ENCODE data around the gene TSPAN11. TPM values are rescaled to one million over a fixed set of nuclear protein-coding genes. Genes with fewer than 3 reads are reported as not detected.

TSPAN11 gene
- total RNA-seq, 1 donor from 2014 or later, result 12.4 TPM

DNA sequence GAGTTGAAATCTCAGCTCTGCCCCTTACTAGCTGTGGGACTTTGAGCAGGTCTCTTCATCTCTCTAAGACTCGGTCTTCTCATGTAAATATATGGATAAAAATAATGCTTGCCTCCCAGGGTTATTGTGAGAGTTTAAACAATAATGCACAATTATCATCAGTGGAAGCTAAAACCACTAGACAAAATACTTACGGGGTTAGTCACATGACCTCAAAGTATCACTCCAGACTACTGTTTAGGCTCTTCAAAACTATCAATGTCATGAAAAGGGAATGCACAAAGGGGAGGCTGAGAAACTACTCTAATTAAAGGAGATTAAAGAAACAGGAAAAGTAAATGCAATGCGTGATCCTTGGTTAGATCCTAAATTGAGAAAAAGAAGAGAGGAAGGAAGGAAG is 24.5 kb upstream of the TSPAN11 start:
- Histone ChIP-seq H2AFZ (ENCODE audit: low read depth, low read length) (no peak overlapping the region), H3K27me3 (ENCODE audit: insufficient read depth, low read length) (peaks cover 2% of the 10 kb centered on the region), H3K36me3 (ENCODE audit: insufficient read depth, low read length) (no peaks in the 10 kb centered on the region), H3K4me1 (ENCODE audit: insufficient read depth, low read length) (no peaks in the 10 kb centered on the region), H3K27ac (ENCODE audit: low read depth, low read length) (no peak overlapping the region), H4K20me1 (ENCODE audit: insufficient read depth, low read length) (no peaks in the 10 kb centered on the region), H3K9me3 (ENCODE audit: insufficient read depth, low read depth, low read length) (no peaks in the 10 kb centered on the region), H3K4me3 (ENCODE audit: insufficient read depth, low read depth, low read length) (no peak overlapping the region), H3K4me2 (ENCODE audit: low read length) (no peak overlapping the region), H3K79me2 (ENCODE audit: insufficient read depth, low read length) (no peaks in the 10 kb centered on the region), H3K9ac (ENCODE audit: low read length) (no peak overlapping the region)
- Mint-ChIP-seq H3K4me3 (ENCODE audit: unreplicated experiment) (no peak overlapping the region), H3K27me3 (ENCODE audit: low read depth, unreplicated experiment) (peaks cover 4% of the 10 kb centered on the region), H3K27ac (ENCODE audit: unreplicated experiment) (no peak overlapping the region), H3K9me3 (ENCODE audit: unreplicated experiment) (no peaks in the 10 kb centered on the region), H3K4me1 (ENCODE audit: low read depth, unreplicated experiment) (peaks cover 2% of the 10 kb centered on the region), H3K36me3 (ENCODE audit: low read depth, unreplicated experiment) (no peaks in the 10 kb centered on the region)
- TF ChIP-seq EZH2 (IDR thresholded peaks at IDR 0.05; ENCODE audit: insufficient read depth, low read length), result no peak
- TF ChIP-seq, protein P1, sequence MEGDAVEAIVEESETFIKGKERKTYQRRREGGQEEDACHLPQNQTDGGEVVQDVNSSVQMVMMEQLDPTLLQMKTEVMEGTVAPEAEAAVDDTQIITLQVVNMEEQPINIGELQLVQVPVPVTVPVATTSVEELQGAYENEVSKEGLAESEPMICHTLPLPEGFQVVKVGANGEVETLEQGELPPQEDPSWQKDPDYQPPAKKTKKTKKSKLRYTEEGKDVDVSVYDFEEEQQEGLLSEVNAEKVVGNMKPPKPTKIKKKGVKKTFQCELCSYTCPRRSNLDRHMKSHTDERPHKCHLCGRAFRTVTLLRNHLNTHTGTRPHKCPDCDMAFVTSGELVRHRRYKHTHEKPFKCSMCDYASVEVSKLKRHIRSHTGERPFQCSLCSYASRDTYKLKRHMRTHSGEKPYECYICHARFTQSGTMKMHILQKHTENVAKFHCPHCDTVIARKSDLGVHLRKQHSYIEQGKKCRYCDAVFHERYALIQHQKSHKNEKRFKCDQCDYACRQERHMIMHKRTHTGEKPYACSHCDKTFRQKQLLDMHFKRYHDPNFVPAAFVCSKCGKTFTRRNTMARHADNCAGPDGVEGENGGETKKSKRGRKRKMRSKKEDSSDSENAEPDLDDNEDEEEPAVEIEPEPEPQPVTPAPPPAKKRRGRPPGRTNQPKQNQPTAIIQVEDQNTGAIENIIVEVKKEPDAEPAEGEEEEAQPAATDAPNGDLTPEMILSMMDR (IDR thresholded peaks at IDR 0.05; ENCODE audit: insufficient read depth, low read depth, low read length), result no peak
- peak; percentile 29 for DNase-seq (ENCODE audit: low read depth)
- no peak for FAIRE-seq

- Histone ChIP-seq H3K27me3 (ENCODE audit: insufficient read depth, low read length) (peaks cover 2% of the 10 kb centered on the region), H4K20me1 (ENCODE audit: insufficient read depth, low read length) (no peaks in the 10 kb centered on the region), H3K4me2 (ENCODE audit: low read length) (no peak overlapping the region), H3K4me1 (ENCODE audit: insufficient read depth, low read length) (no peaks in the 10 kb centered on the region), H3K9me3 (ENCODE audit: insufficient read depth, low read depth, low read length) (no peaks in the 10 kb centered on the region), H2AFZ (ENCODE audit: low read depth, low read length) (no peak overlapping the region), H3K4me3 (ENCODE audit: insufficient read depth, low read depth, low read length) (no peak overlapping the region), H3K36me3 (ENCODE audit: insufficient read depth, low read length) (no peaks in the 10 kb centered on the region), H3K27ac (ENCODE audit: low read depth, low read length) (no peak overlapping the region), H3K79me2 (ENCODE audit: insufficient read depth, low read length) (no peaks in the 10 kb centered on the region), H3K9ac (ENCODE audit: low read length) (no peak overlapping the region)
- H3K27ac Mint-ChIP-seq (ENCODE audit: unreplicated experiment), result no peak overlapping the region
- H3K4me1 Mint-ChIP-seq (ENCODE audit: low read depth, unreplicated experiment), result peaks cover 2% of the 10 kb centered on the region
- H3K9me3 Mint-ChIP-seq (ENCODE audit: unreplicated experiment), result no peaks in the 10 kb centered on the region
- no peaks in the 10 kb centered on the region for H3K36me3 Mint-ChIP-seq (ENCODE audit: low read depth, unreplicated experiment)
- FAIRE-seq (no peak), DNase-seq (ENCODE audit: low read depth) (no peak)
- H3K4me3 Mint-ChIP-seq (ENCODE audit: unreplicated experiment), result no peak overlapping the region
- peaks cover 4% of the 10 kb centered on the region for H3K27me3 Mint-ChIP-seq (ENCODE audit: low read depth, unreplicated experiment)
- TF ChIP-seq, protein P1 (IDR thresholded peaks at IDR 0.05; ENCODE audit: insufficient read depth, low read depth, low read length), result no peak
- no peak for TF ChIP-seq EZH2 (IDR thresholded peaks at IDR 0.05; ENCODE audit: insufficient read depth, low read length)
Measured at GRCh38 chr12:30902596-30902995, 24.0 kb upstream of the TSPAN11 start.

GRCh38 chr12:30905463-30906009 is 21.0 kb upstream of the TSPAN11 start:
- Mint-ChIP-seq H3K36me3 (ENCODE audit: low read depth, unreplicated experiment) (no peaks in the 10 kb centered on the region), H3K9me3 (ENCODE audit: unreplicated experiment) (no peaks in the 10 kb centered on the region), H3K27ac (ENCODE audit: unreplicated experiment) (no peak overlapping the region), H3K4me1 (ENCODE audit: low read depth, unreplicated experiment) (peaks cover 11% of the 10 kb centered on the region), H3K4me3 (ENCODE audit: unreplicated experiment) (no peak overlapping the region), H3K27me3 (ENCODE audit: low read depth, unreplicated experiment) (no peaks in the 10 kb centered on the region)
- H3K79me2 ChIP-seq (ENCODE audit: insufficient read depth, low read length), result no peaks in the 10 kb centered on the region
- H3K9ac ChIP-seq (ENCODE audit: low read length), result no peak overlapping the region
- H3K9me3 ChIP-seq (ENCODE audit: insufficient read depth, low read depth, low read length), result no peaks in the 10 kb centered on the region
- H3K4me1 ChIP-seq (ENCODE audit: insufficient read depth, low read length), result no peaks in the 10 kb centered on the region
- no peak overlapping the region for H2AFZ ChIP-seq (ENCODE audit: low read depth, low read length)
- no peaks in the 10 kb centered on the region for H4K20me1 ChIP-seq (ENCODE audit: insufficient read depth, low read length)
- DNase-seq (ENCODE audit: low read depth), result peak; percentile 7
- FAIRE-seq, result no peak
- H3K27ac ChIP-seq (ENCODE audit: low read depth, low read length), result no peak overlapping the region
- no peaks in the 10 kb centered on the region for H3K27me3 ChIP-seq (ENCODE audit: insufficient read depth, low read length)
- no peak overlapping the region for H3K4me3 ChIP-seq (ENCODE audit: insufficient read depth, low read depth, low read length)
- H3K4me2 ChIP-seq (ENCODE audit: low read length), result no peak overlapping the region
- H3K36me3 ChIP-seq (ENCODE audit: insufficient read depth, low read length), result no peaks in the 10 kb centered on the region
- no peak for TF ChIP-seq EZH2 (IDR thresholded peaks at IDR 0.05; ENCODE audit: insufficient read depth, low read length)
- TF ChIP-seq, protein P1 (IDR thresholded peaks at IDR 0.05; ENCODE audit: insufficient read depth, low read depth, low read length), result no peak

All from astrocyte (in vitro differentiated cells and primary cell).